GM21786 (cell line): ENCODE measurements around the gene TMEM11.
"Not testable (repeated sequence)": the region's sequence is repeated elsewhere in the genome, so short reads cannot be mapped to it uniquely, and the experiment has no call there.

Source experiments
- ATAC-seq: cut with Tn5 transposase; IDR thresholded peaks from one replicate; pipeline ENCODE4 v1.9.1; 2021; ENCODE audit not compliant: unreplicated experiment

Gene TMEM11

GRCh38 chr17:21212826-21213637 is 929 bp downstream of the TMEM11 start:
- no peak for ATAC-seq

GRCh38 chr17:21211825-21212479 is 2.0 kb downstream of the TMEM11 start:
- no peak for ATAC-seq

GRCh38 chr17:21210411-21211076 is 3.4 kb downstream of the TMEM11 start:
- ATAC-seq: no peak

GRCh38 chr17:21209511-21210175 is 4.3 kb downstream of the TMEM11 start:
- no peak for ATAC-seq

GRCh38 chr17:21208352-21208751 is 5.6 kb downstream of the TMEM11 start:
- ATAC-seq: no peak

- ATAC-seq: no peak
Observed at GRCh38 chr17:21204935-21205334, 9.0 kb downstream of the TMEM11 start.

- ATAC-seq: no peak
Observed at GRCh38 chr17:21202512-21202911, 11.4 kb downstream of the TMEM11 start.

- ATAC-seq: no peak
Observed at GRCh38 chr17:21201874-21202273, 12.1 kb downstream of the TMEM11 start.

- no peak for ATAC-seq
Observed at GRCh38 chr17:21201298-21201595, 12.7 kb downstream of the TMEM11 start.

GRCh38 chr17:21200590-21201297 is 13.2 kb downstream of the TMEM11 start:
- no peak for ATAC-seq

- no peak for ATAC-seq
Observed at GRCh38 chr17:21199856-21200255, 14.1 kb downstream of the TMEM11 start.

GRCh38 chr17:21199311-21199710 is 14.7 kb downstream of the TMEM11 start:
- ATAC-seq: no peak

- ATAC-seq: no peak
Observed at GRCh38 chr17:21198411-21198810, 15.6 kb downstream of the TMEM11 start.

- ATAC-seq: no peak
Observed at GRCh38 chr17:21196126-21196525, 17.8 kb downstream of the TMEM11 start.

GRCh38 chr17:21194703-21195102 is 19.3 kb downstream of the TMEM11 start:
- no peak for ATAC-seq

- ATAC-seq: no peak
Observed at GRCh38 chr17:21194226-21194625, 19.7 kb downstream of the TMEM11 start.

GRCh38 chr17:21193031-21193430 is 20.9 kb downstream of the TMEM11 start:
- no peak for ATAC-seq

- not testable (repeated sequence) for ATAC-seq
Observed at GRCh38 chr17:21192414-21192813, 21.5 kb downstream of the TMEM11 start.

- no peak for ATAC-seq
Observed at GRCh38 chr17:21191698-21192097, 22.3 kb downstream of the TMEM11 start.

GRCh38 chr17:21190078-21190477 is 23.9 kb downstream of the TMEM11 start:
- ATAC-seq: no peak

- ATAC-seq: no peak
Observed at GRCh38 chr17:21189361-21189760, 24.6 kb downstream of the TMEM11 start.
